SJCRH30 (cell line): Measurements from ENCODE around the gene ITIH5. TPM values are rescaled to one million over a fixed set of nuclear protein-coding genes. Genes with fewer than 3 reads are reported as not detected.

Experiments used
- DNase-seq, 2 experiments: peaks; one replicate each; pipeline ENCODE4 v3.0.0-alpha.2; 2015 to 2020
- H3K27ac ChIP-seq: fragments of 250-450 bp; sonication (Bioruptor Pico); 2 replicates; pipeline ENCODE4 v1.5.1; 2020; ENCODE audit warnings: mild to moderate bottlenecking, moderate library complexity
- H3K27me3 ChIP-seq: fragments of 250-450 bp; sonication (Bioruptor Pico); 2 replicates; pipeline ENCODE4 v1.5.1; 2020; ENCODE audit warnings: mild to moderate bottlenecking, moderate library complexity
- H3K36me3 ChIP-seq: fragments of 250-450 bp; sonication (Bioruptor Pico); 2 replicates; pipeline ENCODE4 v1.5.1; 2020; ENCODE audit warnings: mild to moderate bottlenecking, moderate library complexity
- H3K4me1 ChIP-seq: fragments of 250-450 bp; sonication (Bioruptor Pico); 2 replicates; pipeline ENCODE4 v1.5.1; 2020; ENCODE audit warnings: mild to moderate bottlenecking, moderate library complexity
- H3K4me3 ChIP-seq: fragments of 250-450 bp; sonication (Bioruptor Pico); 2 replicates; pipeline ENCODE4 v1.5.1; 2020; ENCODE audit warnings: mild to moderate bottlenecking, moderate library complexity
- H3K9me3 ChIP-seq: fragments of 250-450 bp; sonication (Bioruptor Pico); replicated peaks from 2 replicates; pipeline ENCODE4 v1.5.1; 2020; ENCODE audit warnings: mild to moderate bottlenecking, moderate library complexity
- total RNA-seq: library from RNA; depleted of rRNA; stranded (reverse); fragments of >200 nt; shearing (Covaris generic); gene quantifications from 2 replicates; pipeline ENCODE4 v1.2.3, GENCODE V29; 2014; rRNA removed

ITIH5 gene
- total RNA-seq, 1 experiment from 2014 or later: 0.65 TPM

- no peaks in the 10 kb centered on the region for H3K4me1 ChIP-seq
- no peaks in the 10 kb centered on the region for H3K27me3 ChIP-seq
- no peaks in the 10 kb centered on the region for H3K9me3 ChIP-seq
- no peak overlapping the region for H3K4me3 ChIP-seq
- H3K27ac ChIP-seq: no peak overlapping the region
- DNase-seq: no peak
- no peaks in the 10 kb centered on the region for H3K36me3 ChIP-seq
These were observed 143.1 kb downstream of the ITIH5 start for GRCh38 chr10:7523656-7524055.

- no peaks in the 10 kb centered on the region for H3K27me3 ChIP-seq
- DNase-seq: no peak
- no peak overlapping the region for H3K4me3 ChIP-seq
- H3K9me3 ChIP-seq: no peaks in the 10 kb centered on the region
- H3K36me3 ChIP-seq: no peaks in the 10 kb centered on the region
- no peak overlapping the region for H3K27ac ChIP-seq
- no peaks in the 10 kb centered on the region for H3K4me1 ChIP-seq
These were observed 146.0 kb downstream of the ITIH5 start for GRCh38 chr10:7520507-7521485.

- Histone ChIP-seq H3K27me3 (no peaks in the 10 kb centered on the region), H3K27ac (no peak overlapping the region), H3K4me3 (no peak overlapping the region), H3K4me1 (no peaks in the 10 kb centered on the region), H3K9me3 (no peaks in the 10 kb centered on the region), H3K36me3 (no peaks in the 10 kb centered on the region)
- DNase-seq: no peak
These were observed 147.4 kb downstream of the ITIH5 start for GRCh38 chr10:7519351-7519750.

- H3K27ac ChIP-seq: no peak overlapping the region
- no peak for DNase-seq
- H3K4me1 ChIP-seq: no peaks in the 10 kb centered on the region
- no peaks in the 10 kb centered on the region for H3K27me3 ChIP-seq
- H3K9me3 ChIP-seq: no peaks in the 10 kb centered on the region
- no peak overlapping the region for H3K4me3 ChIP-seq
- H3K36me3 ChIP-seq: no peaks in the 10 kb centered on the region
These were observed 148.1 kb downstream of the ITIH5 start for GRCh38 chr10:7518693-7519092.

- no peak for DNase-seq
- H3K4me3 ChIP-seq: no peak overlapping the region
- H3K27ac ChIP-seq: no peak overlapping the region
- H3K27me3 ChIP-seq: no peaks in the 10 kb centered on the region
- H3K4me1 ChIP-seq: no peaks in the 10 kb centered on the region
- no peaks in the 10 kb centered on the region for H3K36me3 ChIP-seq
- no peaks in the 10 kb centered on the region for H3K9me3 ChIP-seq
These were observed 151.3 kb downstream of the ITIH5 start for GRCh38 chr10:7515439-7515838.

- Histone ChIP-seq H3K36me3 (no peaks in the 10 kb centered on the region), H3K4me1 (no peaks in the 10 kb centered on the region), H3K27me3 (no peaks in the 10 kb centered on the region), H3K27ac (no peak overlapping the region), H3K9me3 (no peaks in the 10 kb centered on the region), H3K4me3 (no peak overlapping the region)
- DNase-seq: no peak
These were observed 152.8 kb downstream of the ITIH5 start for GRCh38 chr10:7513936-7514335.

GRCh38 chr10:7513455-7513854 lies 153.3 kb downstream of the ITIH5 start:
- no peaks in the 10 kb centered on the region for H3K27me3 ChIP-seq
- H3K4me3 ChIP-seq: no peak overlapping the region
- no peaks in the 10 kb centered on the region for H3K9me3 ChIP-seq
- no peak overlapping the region for H3K27ac ChIP-seq
- no peaks in the 10 kb centered on the region for H3K36me3 ChIP-seq
- no peaks in the 10 kb centered on the region for H3K4me1 ChIP-seq
- no peak for DNase-seq

- Histone ChIP-seq H3K36me3 (no peaks in the 10 kb centered on the region), H3K4me3 (no peak overlapping the region), H3K27ac (no peak overlapping the region), H3K9me3 (no peaks in the 10 kb centered on the region), H3K4me1 (no peaks in the 10 kb centered on the region), H3K27me3 (no peaks in the 10 kb centered on the region)
- peak; percentile 5 to 41 for DNase-seq
These were observed 154.3 kb downstream of the ITIH5 start for GRCh38 chr10:7512487-7512886.

- no peak for DNase-seq
- Histone ChIP-seq H3K36me3 (no peaks in the 10 kb centered on the region), H3K27ac (no peak overlapping the region), H3K9me3 (no peaks in the 10 kb centered on the region), H3K4me1 (no peaks in the 10 kb centered on the region), H3K27me3 (no peaks in the 10 kb centered on the region), H3K4me3 (no peak overlapping the region)
These were observed 155.2 kb downstream of the ITIH5 start for GRCh38 chr10:7511612-7512011.

Other genes with a start within 250 kb of the ITIH5 start
- gene ITIH2, start 36.4 kb upstream of the ITIH5 start, total RNA-seq: not detected in 2 replicates
- gene KIN, start 121.0 kb upstream of the ITIH5 start, total RNA-seq: 10.8 and 14.6 TPM in 2 replicates
- gene ATP5F1C, start 121.2 kb upstream of the ITIH5 start, total RNA-seq: 195 and 197 TPM in 2 replicates
- 3.6 and 3.9 TPM in 2 replicates for gene TAF3, start 151.5 kb upstream of the ITIH5 start, total RNA-seq